GM10266 (cell line): ENCODE measurements around the gene NINL.

ENCODE experiments used
- DNase-seq: peaks from one replicate; pipeline ENCODE4 v3.0.0; 2012; ENCODE audit errors: extremely low spot score
- TF ChIP-seq, protein P1 (sequence below): IDR thresholded peaks from 2 replicates; pipeline ENCODE4 v1.5.1; 2012; ENCODE audit warnings: mild to moderate bottlenecking, low read depth; ENCODE audit not compliant: control insufficient read depth, insufficient read depth; ENCODE audit errors: missing control alignments

Gene NINL

DNA sequence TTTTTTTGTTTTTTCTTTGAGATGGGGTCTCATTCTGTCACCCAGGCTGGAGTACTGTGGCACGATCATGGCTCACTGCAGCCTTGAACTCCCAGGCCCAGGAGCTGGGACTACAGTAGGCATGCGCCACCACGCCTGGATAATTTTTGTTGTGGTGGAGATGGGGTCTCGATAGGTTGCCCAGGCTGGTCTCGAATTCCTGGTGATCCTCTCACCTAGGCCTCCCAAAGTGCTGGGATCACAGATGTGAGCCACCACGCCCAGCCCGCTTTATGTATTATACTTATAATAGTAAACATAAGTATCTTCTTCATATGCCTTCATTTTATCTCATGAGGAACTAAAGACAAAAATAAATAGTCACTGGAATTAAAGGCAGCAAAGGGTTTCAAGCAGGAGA is 114.3 kb downstream of the NINL start:
- DNase-seq = no peak
- TF ChIP-seq, protein P1, sequence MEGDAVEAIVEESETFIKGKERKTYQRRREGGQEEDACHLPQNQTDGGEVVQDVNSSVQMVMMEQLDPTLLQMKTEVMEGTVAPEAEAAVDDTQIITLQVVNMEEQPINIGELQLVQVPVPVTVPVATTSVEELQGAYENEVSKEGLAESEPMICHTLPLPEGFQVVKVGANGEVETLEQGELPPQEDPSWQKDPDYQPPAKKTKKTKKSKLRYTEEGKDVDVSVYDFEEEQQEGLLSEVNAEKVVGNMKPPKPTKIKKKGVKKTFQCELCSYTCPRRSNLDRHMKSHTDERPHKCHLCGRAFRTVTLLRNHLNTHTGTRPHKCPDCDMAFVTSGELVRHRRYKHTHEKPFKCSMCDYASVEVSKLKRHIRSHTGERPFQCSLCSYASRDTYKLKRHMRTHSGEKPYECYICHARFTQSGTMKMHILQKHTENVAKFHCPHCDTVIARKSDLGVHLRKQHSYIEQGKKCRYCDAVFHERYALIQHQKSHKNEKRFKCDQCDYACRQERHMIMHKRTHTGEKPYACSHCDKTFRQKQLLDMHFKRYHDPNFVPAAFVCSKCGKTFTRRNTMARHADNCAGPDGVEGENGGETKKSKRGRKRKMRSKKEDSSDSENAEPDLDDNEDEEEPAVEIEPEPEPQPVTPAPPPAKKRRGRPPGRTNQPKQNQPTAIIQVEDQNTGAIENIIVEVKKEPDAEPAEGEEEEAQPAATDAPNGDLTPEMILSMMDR = no peak

DNA sequence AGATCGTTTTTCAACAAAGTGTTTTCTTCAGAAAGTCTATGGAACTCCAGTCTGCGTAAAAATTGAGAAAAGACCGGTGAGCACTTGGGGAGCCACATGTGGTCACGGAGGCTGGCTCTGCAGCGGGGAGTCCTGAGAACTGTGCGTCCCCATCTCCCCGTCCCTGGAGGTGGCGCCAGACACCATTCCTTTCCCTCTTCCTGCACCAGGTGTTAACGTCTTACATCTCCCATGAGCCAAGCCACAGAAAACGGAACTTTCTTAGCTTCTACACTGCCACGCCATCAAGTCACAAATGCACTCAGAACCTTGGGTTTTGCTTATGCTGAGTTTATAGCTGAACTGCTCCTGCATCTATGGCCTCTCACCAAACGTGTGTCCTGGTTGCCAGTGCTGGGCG is 115.3 kb downstream of the NINL start:
- TF ChIP-seq, protein P1 = peak; percentile 58
- peak; percentile 69 for DNase-seq

DNA sequence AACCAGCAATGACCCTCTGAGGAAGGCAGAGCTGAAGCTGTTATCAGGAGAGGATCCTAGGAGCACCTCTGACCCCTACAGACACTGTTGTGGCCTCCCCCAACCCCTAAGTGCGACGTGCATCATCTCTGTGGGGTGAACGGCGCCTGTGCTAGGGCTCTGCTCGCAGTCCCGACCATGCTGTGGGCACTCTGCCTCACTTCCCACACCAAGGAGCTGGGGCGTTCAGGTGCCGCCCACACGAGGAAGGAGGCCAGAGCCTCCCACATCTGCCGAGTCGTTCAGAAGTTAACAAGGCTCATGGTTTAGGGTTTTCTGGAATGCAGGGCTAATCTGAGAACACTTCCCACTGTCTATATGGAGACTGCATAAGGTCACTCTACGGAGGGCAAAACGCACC is 115.8 kb downstream of the NINL start:
- TF ChIP-seq, protein P1 = no peak
- DNase-seq = no peak

DNA sequence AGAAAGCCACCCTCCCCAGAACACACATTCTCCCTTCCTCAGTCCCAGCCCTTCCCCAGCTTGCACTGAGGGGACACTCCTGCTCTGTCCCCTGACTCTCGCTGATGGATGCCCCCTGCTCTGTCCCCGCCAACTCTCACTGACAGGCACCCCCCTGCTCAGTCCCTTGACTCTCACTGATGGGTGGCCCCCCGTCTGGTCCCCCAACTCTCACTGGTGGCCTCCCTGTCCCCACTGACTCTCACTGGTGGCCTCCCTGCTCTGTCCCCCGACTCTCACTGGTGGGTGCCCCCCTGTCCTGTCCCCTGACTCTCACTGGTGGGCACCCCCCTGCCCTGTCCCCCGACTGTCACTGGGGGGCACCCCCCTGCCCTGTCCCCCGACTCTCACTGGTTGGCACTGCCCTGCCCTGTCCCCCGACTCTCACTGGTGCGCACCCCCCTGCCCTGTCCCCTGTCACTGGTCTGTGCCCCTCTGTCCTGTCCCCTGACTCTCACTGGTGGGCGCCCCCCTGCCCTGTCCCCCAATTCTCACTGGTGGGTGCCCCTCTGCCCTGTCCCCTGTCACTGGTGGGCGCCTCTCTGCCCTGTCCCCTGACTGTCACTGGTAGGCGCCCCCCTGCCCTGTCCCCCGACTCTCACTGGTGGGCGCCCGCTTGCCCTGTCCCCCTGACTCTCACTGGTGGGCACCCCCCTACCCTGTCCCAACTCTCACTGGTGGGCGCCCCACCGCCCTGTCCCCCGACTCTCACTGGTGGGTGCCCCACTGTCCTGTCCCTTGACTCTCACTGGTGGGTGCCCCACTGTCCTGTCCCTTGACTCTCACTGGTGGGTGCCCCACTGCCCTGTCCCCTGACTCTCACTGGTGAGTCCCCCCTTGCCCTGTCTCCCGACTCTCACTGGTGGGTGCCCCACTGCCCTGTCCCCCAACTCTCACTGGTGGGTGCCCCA is 116.9 kb downstream of the NINL start:
- TF ChIP-seq, protein P1 = no peak
- no peak for DNase-seq

DNA sequence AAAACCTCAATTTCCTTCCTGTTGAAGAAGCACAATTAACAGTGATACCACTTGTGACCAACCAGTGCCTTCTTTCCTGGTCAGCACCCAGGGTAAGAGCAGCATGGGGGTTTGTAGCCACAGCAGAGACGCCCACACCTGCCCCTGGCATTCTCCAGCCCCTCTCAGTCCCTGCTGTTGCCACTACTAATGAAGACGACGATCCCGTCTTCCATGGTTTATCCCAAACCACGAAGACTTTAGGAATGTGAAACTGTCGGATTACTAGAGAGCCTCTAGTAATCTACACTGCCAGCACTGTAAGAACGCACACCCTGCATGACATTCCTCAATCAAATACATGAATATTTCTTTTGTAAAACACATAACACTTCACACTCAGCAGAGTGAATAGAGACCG is 117.9 kb downstream of the NINL start:
- TF ChIP-seq, protein P1 = no peak
- DNase-seq = no peak

DNA sequence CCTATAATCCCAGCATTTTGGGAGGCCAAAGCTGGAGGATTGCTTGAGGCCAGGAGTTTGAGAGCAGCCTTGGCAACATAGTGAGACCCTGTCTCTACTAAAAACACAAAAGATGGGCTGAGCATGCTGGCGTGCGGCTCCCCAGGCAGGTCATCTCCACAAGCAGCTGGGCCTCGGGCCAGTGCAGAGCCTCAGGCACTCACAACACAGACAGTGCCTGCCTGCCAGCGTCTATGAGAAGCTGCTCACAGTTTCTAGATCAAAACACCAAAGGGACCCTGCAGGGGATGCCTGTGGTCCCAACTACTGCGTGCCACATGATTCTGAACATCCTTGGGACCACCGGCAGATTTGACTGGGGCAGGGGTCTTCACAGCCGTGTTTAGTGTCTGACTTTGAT is 118.5 kb downstream of the NINL start:
- TF ChIP-seq, protein P1 = no peak
- DNase-seq = no peak
